Neural cell (in vitro differentiated cells): ENCODE results near the gene VWA7. TPM values are rescaled to one million over a fixed set of nuclear protein-coding genes. Genes with fewer than 3 reads are reported as not detected.

ENCODE experiments used
- H2AFZ ChIP-seq: fragments of 200-600, 300-800 bp; sonication (generic), shearing (Covaris generic); 2 replicates; pipeline ENCODE4 v1.6.0; 2014; ENCODE audit warnings: low read depth, mild to moderate bottlenecking, antibody characterized with exemption, low read length, moderate library complexity
- H3F3A ChIP-seq: fragments of 200-600 bp; shearing (Covaris generic); 2 replicates; pipeline ENCODE4 v1.6.1; 2016; ENCODE audit warnings: mild to moderate bottlenecking, moderate library complexity, mixed read lengths, antibody characterized with exemption, low read length; ENCODE audit not compliant: insufficient read depth, poor library complexity, severe bottlenecking
- H3K27ac ChIP-seq: fragments of 200-600, 300-800 bp; sonication (generic), shearing (Covaris generic); 2 replicates; pipeline ENCODE4 v1.5.1; 2014; ENCODE audit warnings: mild to moderate bottlenecking, low read length, moderate library complexity
- H3K27me3 ChIP-seq: fragments of 300-800, 200-600 bp; sonication (generic), shearing (Covaris generic); 2 replicates; pipeline ENCODE4 v1.6.0; 2014; ENCODE audit warnings: mild to moderate bottlenecking, low read depth, low read length, moderate library complexity; ENCODE audit not compliant: insufficient read depth
- H3K36me3 ChIP-seq: fragments of 300-800, 200-600 bp; sonication (generic), shearing (Covaris generic); 2 replicates; pipeline ENCODE4 v1.5.1; 2014; ENCODE audit warnings: mild to moderate bottlenecking, antibody characterized with exemption, low read length, moderate library complexity; ENCODE audit not compliant: insufficient read depth
- H3K4me2 ChIP-seq: fragments of 300-800, 200-600 bp; sonication (generic), shearing (Covaris generic); 2 replicates; pipeline ENCODE4 v1.6.0; 2014; ENCODE audit warnings: mild to moderate bottlenecking, low read length
- H3K4me3 ChIP-seq: fragments of 300-800, 200-600 bp; sonication (generic), shearing (Covaris generic); 2 replicates; pipeline ENCODE4 v1.5.1; 2014; ENCODE audit warnings: mild to moderate bottlenecking, low read length, moderate library complexity
- H3K79me2 ChIP-seq: fragments of 200-600 bp; shearing (Covaris generic); replicated peaks from 2 replicates; pipeline ENCODE4 v1.6.0; 2014; ENCODE audit warnings: mild to moderate bottlenecking, low read length, moderate library complexity; ENCODE audit not compliant: insufficient read depth
- H3K9ac ChIP-seq: fragments of 300-800, 200-600 bp; sonication (generic), shearing (Covaris generic); 2 replicates; pipeline ENCODE4 v1.6.1; 2016; ENCODE audit warnings: mild to moderate bottlenecking, low read length, mixed read lengths
- H3K9me2 ChIP-seq: fragments of 200-600 bp; shearing (Covaris generic); 2 replicates; pipeline ENCODE4 v1.6.1; 2016; ENCODE audit warnings: mild to moderate bottlenecking, low read length, mixed read lengths; ENCODE audit not compliant: insufficient read depth
- H3K9me3 ChIP-seq: fragments of 200-600, 300-800 bp; sonication (generic), shearing (Covaris generic); 2 replicates; pipeline ENCODE4 v1.6.1; 2016; ENCODE audit warnings: mild to moderate bottlenecking, mixed run types, low read length, moderate library complexity, mixed read lengths
- H4K20me1 ChIP-seq: fragments of 200-600 bp; shearing (Covaris generic); 2 replicates; pipeline ENCODE4 v1.6.1; 2016; ENCODE audit warnings: mild to moderate bottlenecking, mixed run types; ENCODE audit not compliant: insufficient read depth
- CTCF ChIP-seq: fragments of 450-650 bp; IDR thresholded peaks from 2 replicates; pipeline ENCODE4 v1.5.1; 2014; ENCODE audit warnings: antibody characterized with exemption, mild to moderate bottlenecking, moderate library complexity; ENCODE audit not compliant: poor library complexity, severe bottlenecking
- EP300 ChIP-seq: fragments of 450-650 bp; conservative IDR thresholded peaks from 2 replicates; pipeline ENCODE4 v1.6.1; 2014; ENCODE audit warnings: antibody characterized with exemption, mild to moderate bottlenecking, moderate library complexity; ENCODE audit not compliant: poor library complexity, severe bottlenecking
- EZH2 ChIP-seq: fragments of 200-600, 300-800 bp; shearing (Covaris generic), sonication (generic); IDR thresholded peaks from 2 replicates; pipeline ENCODE4 v1.6.1; 2014; ENCODE audit warnings: antibody characterized with exemption, low read length, borderline replicate concordance, mild to moderate bottlenecking; ENCODE audit not compliant: insufficient read depth, poor library complexity, severe bottlenecking
- POLR2AphosphoS5 ChIP-seq: IDR thresholded peaks from 2 replicates; pipeline ENCODE4 v1.6.1; 2012
- RAD21 ChIP-seq: fragments of 450-650 bp; conservative IDR thresholded peaks from 2 replicates; pipeline ENCODE4 v1.6.1; 2014; ENCODE audit warnings: antibody characterized with exemption, mild to moderate bottlenecking, moderate library complexity
- REST ChIP-seq: IDR thresholded peaks from 2 replicates; pipeline ENCODE4 v1.6.1; 2012; ENCODE audit warnings: borderline replicate concordance
- SMC3 ChIP-seq: fragments of 450-650 bp; conservative IDR thresholded peaks from 2 replicates; pipeline ENCODE4 v1.6.1; 2014; ENCODE audit warnings: antibody characterized with exemption, mild to moderate bottlenecking, moderate library complexity; ENCODE audit not compliant: poor library complexity
- TAF1 ChIP-seq: IDR thresholded peaks from 2 replicates; pipeline ENCODE4 v1.6.1; 2012; ENCODE audit warnings: low read depth
- polyA plus RNA-seq: library from polyadenylated mRNA; depleted of rRNA; stranded (reverse); fragments of >200 nt; gene quantifications from 2 replicates; pipeline ENCODE4 v1.2.3, GENCODE V29; 2014

VWA7 gene
- polyA plus RNA-seq, 1 donor from 2014 or later = 5.3 TPM

- Histone ChIP-seq H3F3A (no peaks in the 10 kb centered on the region), H2AFZ (peak within 1 kb of the TSS; percentile 25), H3K9ac (peak within 1 kb of the TSS; percentile 59), H3K36me3 (no peaks in the 10 kb centered on the region), H3K9me3 (no peaks in the 10 kb centered on the region), H3K79me2 (no peaks in the 10 kb centered on the region), H3K4me3 (peak within 1 kb of the TSS; percentile 66), H4K20me1 (no peaks in the 10 kb centered on the region), H3K27me3 (no peaks in the 10 kb centered on the region), H3K4me2 (no peak within 1 kb of the TSS), H3K9me2 (no peaks in the 10 kb centered on the region), H3K27ac (peak within 1 kb of the TSS; percentile 62)
- TF ChIP-seq POLR2AphosphoS5 (peak; percentile 87), SMC3 (no peak), RAD21 (no peak), REST (peak; percentile 20)
Observed at GRCh38 chr6:31815025-31815838, 38.1 kb upstream of the VWA7 start, which contains the start of the genes HSPA1A and HSPA1L. Gene HSPA1A, plus strand, starts transcription at chr6:31815543. Its CDS starts 214 bp downstream, at chr6:31815757. Gene HSPA1L, minus strand, starts transcription at chr6:31815283. Its CDS starts 3,311 bp downstream, at chr6:31811972.

- H3F3A ChIP-seq = no peaks in the 10 kb centered on the region
- H3K4me3 ChIP-seq = peak overlapping the region; percentile 66
- no peaks in the 10 kb centered on the region for H3K27me3 ChIP-seq
- H3K36me3 ChIP-seq = no peaks in the 10 kb centered on the region
- H3K4me2 ChIP-seq = no peak overlapping the region
- H3K9me3 ChIP-seq = no peaks in the 10 kb centered on the region
- peak overlapping the region; percentile 25 for H2AFZ ChIP-seq
- H3K9me2 ChIP-seq = no peaks in the 10 kb centered on the region
- TF ChIP-seq CTCF (no peak), RAD21 (no peak), REST (no peak), TAF1 (no peak), POLR2AphosphoS5 (no peak), EP300 (no peak), EZH2 (no peak), SMC3 (no peak)
- peak overlapping the region; percentile 54 for H3K9ac ChIP-seq
- H4K20me1 ChIP-seq = no peaks in the 10 kb centered on the region
- peak overlapping the region; percentile 58 for H3K27ac ChIP-seq
- H3K79me2 ChIP-seq = no peaks in the 10 kb centered on the region
Observed at GRCh38 chr6:31814677-31815024, 37.5 kb upstream of the VWA7 start.
